Left ventricle myocardium inferior (tissue), 1 donor: ENCODE data around the gene KCNQ1. TPM values are rescaled to one million over a fixed set of nuclear protein-coding genes. Genes with fewer than 3 reads are reported as not detected.
A peak's percentile ranks its signal among the peaks of the same experiment; 100 is the strongest.

Experiments
- DNase-seq: peaks from one replicate; pipeline ENCODE4 v3.0.0-alpha.2; 2020
- H3K27ac ChIP-seq: fragments of 200-600 bp; replicated peaks from 2 replicates; pipeline ENCODE4 v1.8.0; 2021
- H3K27me3 ChIP-seq: fragments of 200-600 bp; 2 replicates; pipeline ENCODE4 v1.8.0; 2021; ENCODE audit warnings: low read depth
- H3K36me3 ChIP-seq: fragments of 200-600 bp; 2 replicates; pipeline ENCODE4 v1.8.0; 2021
- H3K4me1 ChIP-seq: fragments of 200-600 bp; 2 replicates; pipeline ENCODE4 v1.8.0; 2021
- H3K4me3 ChIP-seq: fragments of 200-600 bp; 2 replicates; pipeline ENCODE4 v1.8.0; 2021; ENCODE audit warnings: mild to moderate bottlenecking, moderate library complexity
- H3K9me3 ChIP-seq: fragments of 200-600 bp; replicated peaks from 2 replicates; pipeline ENCODE4 v1.8.0; 2021
- intact Hi-C: fragments of 100-400 bp; cut with micrococcal nuclease; formaldehyde crosslinking; loops from one replicate; pipeline ENCODE4 v1.11.0; 2022
- total RNA-seq: library from RNA; stranded (reverse); fragmentation: NEBNext Ultra II Directional; extraction: Animal tissue kit (Norgen Biotek cat#: 25700); gene quantifications from one replicate; pipeline ENCODE4 v1.2.1, GENCODE V29; 2021
- TF ChIP-seq, protein P1 (sequence below): fragments of 200-600 bp; IDR thresholded peaks from 2 replicates; pipeline ENCODE4 v1.8.0; 2021; ENCODE audit warnings: antibody characterized with exemption, mild to moderate bottlenecking, borderline replicate concordance
- donor health status: DM: no; HTN: yes; CAD: no; lungs with severe emphysema.

The KCNQ1 gene
- total RNA-seq, 1 donor from 2014 or later = 41.8 TPM

DNA sequence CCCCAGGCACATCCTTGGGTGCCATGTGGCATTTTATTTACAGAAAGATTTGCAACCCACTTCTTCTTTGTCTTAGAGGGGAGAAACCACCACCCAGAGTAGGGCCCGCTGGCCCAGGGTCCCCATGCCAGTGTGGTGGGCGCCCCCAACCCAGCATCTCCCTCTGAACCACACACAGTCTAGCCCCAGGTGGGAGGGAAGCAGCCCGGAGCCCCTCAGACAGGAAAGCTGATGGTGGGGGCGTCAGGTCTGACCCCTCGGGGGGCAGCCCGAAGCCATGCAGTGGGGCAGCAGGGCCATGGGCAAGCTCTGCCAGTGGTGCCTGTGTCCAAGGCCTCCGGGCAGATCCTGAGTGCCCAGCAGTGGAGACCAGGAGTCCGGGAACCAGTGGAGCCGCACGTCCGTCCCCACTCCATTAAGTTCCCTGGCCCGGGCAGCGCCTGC lies 12.2 kb upstream of the KCNQ1 start:
- H3K9me3 ChIP-seq = no peaks in the 10 kb centered on the region
- peaks cover 14% of the 10 kb centered on the region for H3K27me3 ChIP-seq
- H3K27ac ChIP-seq = no peak overlapping the region
- H3K36me3 ChIP-seq = no peaks in the 10 kb centered on the region
- H3K4me1 ChIP-seq = no peaks in the 10 kb centered on the region
- TF ChIP-seq, protein P1, sequence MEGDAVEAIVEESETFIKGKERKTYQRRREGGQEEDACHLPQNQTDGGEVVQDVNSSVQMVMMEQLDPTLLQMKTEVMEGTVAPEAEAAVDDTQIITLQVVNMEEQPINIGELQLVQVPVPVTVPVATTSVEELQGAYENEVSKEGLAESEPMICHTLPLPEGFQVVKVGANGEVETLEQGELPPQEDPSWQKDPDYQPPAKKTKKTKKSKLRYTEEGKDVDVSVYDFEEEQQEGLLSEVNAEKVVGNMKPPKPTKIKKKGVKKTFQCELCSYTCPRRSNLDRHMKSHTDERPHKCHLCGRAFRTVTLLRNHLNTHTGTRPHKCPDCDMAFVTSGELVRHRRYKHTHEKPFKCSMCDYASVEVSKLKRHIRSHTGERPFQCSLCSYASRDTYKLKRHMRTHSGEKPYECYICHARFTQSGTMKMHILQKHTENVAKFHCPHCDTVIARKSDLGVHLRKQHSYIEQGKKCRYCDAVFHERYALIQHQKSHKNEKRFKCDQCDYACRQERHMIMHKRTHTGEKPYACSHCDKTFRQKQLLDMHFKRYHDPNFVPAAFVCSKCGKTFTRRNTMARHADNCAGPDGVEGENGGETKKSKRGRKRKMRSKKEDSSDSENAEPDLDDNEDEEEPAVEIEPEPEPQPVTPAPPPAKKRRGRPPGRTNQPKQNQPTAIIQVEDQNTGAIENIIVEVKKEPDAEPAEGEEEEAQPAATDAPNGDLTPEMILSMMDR = no peak
- intact Hi-C loops = no loop called here
- peak; percentile 6 for DNase-seq
- no peak overlapping the region for H3K4me3 ChIP-seq

DNA sequence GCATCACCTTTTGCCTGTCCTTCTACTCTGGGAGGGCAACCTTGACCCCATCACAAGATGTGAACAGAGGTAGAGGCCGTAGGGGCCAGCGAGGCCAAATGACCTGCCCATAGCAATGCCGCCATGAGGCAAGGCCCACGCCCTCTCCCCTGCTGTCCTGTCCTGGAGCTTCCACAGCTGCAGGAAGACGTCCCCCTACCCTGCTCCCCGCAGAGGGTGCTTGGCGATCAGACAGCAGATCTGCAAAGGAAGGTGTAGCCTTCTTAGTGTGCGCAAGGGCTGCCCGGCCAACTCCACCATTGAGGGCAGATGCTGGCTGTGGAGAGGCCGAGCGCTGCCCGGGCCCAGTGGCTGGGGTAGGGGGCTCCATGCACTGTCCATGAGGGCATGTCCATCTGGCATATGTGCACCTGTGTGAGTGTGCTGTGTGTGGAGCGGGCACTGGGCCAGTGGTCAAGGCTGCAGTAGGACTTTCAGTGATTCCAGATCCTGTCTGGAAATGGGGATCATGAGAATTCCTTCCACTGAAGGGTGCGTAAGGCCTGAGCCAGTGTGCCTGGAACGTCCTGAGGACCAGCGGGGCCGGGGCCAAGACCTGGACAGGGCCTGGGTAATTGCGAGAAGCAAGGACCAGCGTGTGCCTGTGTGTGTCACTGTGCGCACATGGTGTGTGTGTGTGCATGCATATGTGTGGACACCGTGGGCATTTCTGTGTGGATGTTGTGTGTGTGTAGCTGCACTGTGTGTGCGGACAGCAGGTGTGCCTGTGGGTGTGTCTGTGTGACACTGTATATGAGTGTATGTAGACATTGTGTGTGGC lies 11.5 kb upstream of the KCNQ1 start:
- peak; percentile 11 for DNase-seq
- H3K27ac ChIP-seq = no peak overlapping the region
- no peaks in the 10 kb centered on the region for H3K36me3 ChIP-seq
- H3K27me3 ChIP-seq = peaks cover 14% of the 10 kb centered on the region
- H3K4me1 ChIP-seq = no peaks in the 10 kb centered on the region
- TF ChIP-seq, protein P1 = no peak
- intact Hi-C loops = no loop called here
- H3K9me3 ChIP-seq = no peaks in the 10 kb centered on the region
- H3K4me3 ChIP-seq = no peak overlapping the region

DNA sequence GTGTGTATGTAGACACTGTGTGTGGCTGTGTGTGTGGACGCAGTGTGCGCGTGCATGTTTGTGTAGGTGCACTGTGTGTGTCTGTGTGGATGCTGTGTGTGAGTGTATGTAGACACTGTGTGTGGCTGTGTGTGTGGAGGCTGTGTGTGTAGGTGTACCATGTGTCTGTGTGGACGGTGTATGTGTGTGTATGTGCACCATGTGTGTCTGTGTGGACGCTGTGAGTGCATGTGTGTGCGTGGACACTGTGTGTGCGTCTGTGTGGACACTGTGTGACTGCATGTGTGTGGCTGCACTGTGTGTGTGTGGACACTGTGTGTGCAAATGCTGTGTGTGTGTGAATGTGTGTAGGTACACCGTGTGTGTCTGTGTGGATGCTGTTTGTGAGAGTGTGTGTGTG lies 10.8 kb upstream of the KCNQ1 start:
- intact Hi-C loops = no loop called here
- TF ChIP-seq, protein P1 = no peak
- peak; percentile 4 for DNase-seq

DNA sequence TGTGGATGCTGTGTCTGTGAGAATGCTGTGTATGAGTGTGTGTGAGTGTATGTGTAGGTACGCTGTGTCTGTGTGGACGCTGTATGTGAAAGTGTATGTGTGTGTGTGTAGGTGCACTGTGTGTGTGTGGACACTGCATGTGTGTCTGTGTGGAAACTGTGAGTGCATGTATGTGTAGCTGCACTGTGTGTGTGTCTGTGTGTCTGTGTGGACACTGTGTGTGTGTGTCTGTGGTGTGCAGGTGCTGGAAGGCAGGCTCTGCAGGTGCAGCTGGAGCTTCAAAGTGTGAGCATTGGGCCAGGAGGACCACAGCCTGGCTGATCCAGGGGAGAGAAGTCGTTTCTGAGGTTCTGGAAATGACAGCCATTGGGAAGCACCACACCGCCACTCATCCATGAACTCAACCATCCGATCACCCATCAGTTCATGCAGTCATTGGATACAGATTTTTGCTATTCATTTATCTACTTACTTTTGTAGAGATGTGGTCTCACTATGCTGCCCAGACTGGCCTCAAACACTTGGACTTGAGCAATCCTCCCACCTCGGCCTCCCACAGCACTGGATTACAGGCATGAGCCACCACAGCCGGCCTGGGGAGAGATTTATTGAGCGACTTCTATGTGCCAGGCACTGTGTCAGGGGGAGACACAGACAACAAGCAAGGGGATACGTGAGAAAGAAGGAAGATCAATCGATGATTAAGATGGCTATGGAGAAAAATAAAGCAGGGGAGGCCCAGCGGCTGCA lies 10.1 kb upstream of the KCNQ1 start:
- Histone ChIP-seq H3K9me3 (peaks cover 11% of the 10 kb centered on the region), H3K4me1 (no peaks in the 10 kb centered on the region), H3K36me3 (no peaks in the 10 kb centered on the region), H3K27ac (no peak overlapping the region), H3K4me3 (no peak overlapping the region), H3K27me3 (peaks cover 14% of the 10 kb centered on the region)
- TF ChIP-seq, protein P1 = no peak
- intact Hi-C loops = no loop called here
- no peak for DNase-seq

More for the DNA sequence above, 10.8 kb upstream of the KCNQ1 start:
- peaks cover 14% of the 10 kb centered on the region for H3K27me3 ChIP-seq
- no peak overlapping the region for H3K4me3 ChIP-seq
- no peak overlapping the region for H3K27ac ChIP-seq
- H3K9me3 ChIP-seq = peaks cover 6% of the 10 kb centered on the region
- H3K36me3 ChIP-seq = no peaks in the 10 kb centered on the region
- H3K4me1 ChIP-seq = no peaks in the 10 kb centered on the region

DNA sequence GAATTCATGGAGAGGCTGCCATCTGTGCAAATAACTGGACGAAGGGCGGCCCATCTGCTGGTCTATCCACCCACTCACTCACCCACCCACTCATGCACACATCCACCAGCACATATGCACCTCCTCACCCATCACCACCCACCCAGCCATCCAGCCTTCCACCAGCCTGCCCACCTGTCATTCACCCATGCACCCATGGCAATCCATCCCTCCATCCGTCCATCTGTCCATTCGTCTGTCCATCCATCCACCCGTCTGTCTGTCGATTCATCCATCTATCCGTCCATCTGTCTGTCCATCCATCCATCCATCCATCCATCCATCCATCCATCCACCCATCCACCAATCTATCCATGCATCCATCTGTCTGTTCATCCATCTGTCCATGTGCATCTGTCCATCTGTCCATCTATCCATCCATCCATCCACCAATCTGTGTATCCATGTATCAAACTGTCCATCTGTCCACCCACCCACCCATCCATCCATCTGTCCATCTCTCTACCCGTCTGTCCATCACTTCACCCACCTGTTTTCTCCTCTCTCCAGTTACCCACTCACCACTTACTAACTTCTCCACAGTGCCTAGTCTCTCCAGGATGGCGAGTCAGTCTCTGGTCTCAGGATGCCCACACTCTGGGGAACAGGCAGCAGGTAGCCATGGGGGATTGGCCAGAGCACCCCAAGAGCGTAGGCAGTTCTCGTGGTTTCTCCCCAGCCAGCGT lies 9.4 kb upstream of the KCNQ1 start:
- DNase-seq = no peak
- H3K27me3 ChIP-seq = peaks cover 14% of the 10 kb centered on the region
- TF ChIP-seq, protein P1 = no peak
- H3K27ac ChIP-seq = no peak overlapping the region
- H3K9me3 ChIP-seq = peaks cover 16% of the 10 kb centered on the region
- no peak overlapping the region for H3K4me3 ChIP-seq
- intact Hi-C loops = no loop called here
- H3K4me1 ChIP-seq = no peaks in the 10 kb centered on the region
- H3K36me3 ChIP-seq = no peaks in the 10 kb centered on the region
